Mesendoderm (in vitro differentiated cells): Measurements from ENCODE around the gene ST3GAL4.

Source experiments
- DNase-seq: peaks from one replicate; pipeline ENCODE4 v3.0.0; 2013
- H2AK5ac ChIP-seq: 2 replicates; pipeline ENCODE4 v1.6.1; 2013; ENCODE audit warnings: low read length, inconsistent platforms
- H2BK120ac ChIP-seq: 2 replicates; pipeline ENCODE4 v1.6.1; 2013; ENCODE audit warnings: low read depth, mild to moderate bottlenecking, low read length, moderate library complexity, mixed read lengths
- H2BK15ac ChIP-seq: replicated peaks from 2 replicates; pipeline ENCODE4 v1.6.1; 2013; ENCODE audit warnings: low read depth, mild to moderate bottlenecking, moderate library complexity
- H2BK5ac ChIP-seq: 2 replicates; pipeline ENCODE4 v1.6.1; 2013; ENCODE audit warnings: low read length, inconsistent platforms
- H3K18ac ChIP-seq: 2 replicates; pipeline ENCODE4 v1.6.1; 2013; ENCODE audit warnings: mild to moderate bottlenecking, low read length, mixed read lengths
- H3K23ac ChIP-seq: one replicate; pipeline ENCODE4 v1.6.1; 2013; ENCODE audit warnings: low read length
- H3K27ac ChIP-seq: 2 replicates; pipeline ENCODE4 v1.5.1; 2013; ENCODE audit warnings: low read depth, mild to moderate bottlenecking, inconsistent platforms, low read length, moderate library complexity
- H3K27me3 ChIP-seq: 2 replicates; pipeline ENCODE4 v1.6.1; 2013; ENCODE audit warnings: low read length, control low read depth, mild to moderate bottlenecking, inconsistent platforms; ENCODE audit not compliant: insufficient read depth, poor library complexity
- H3K36me3 ChIP-seq: 2 replicates; pipeline ENCODE4 v1.6.1; 2013; ENCODE audit warnings: low read length, inconsistent platforms; ENCODE audit not compliant: control insufficient read depth, insufficient read depth
- H3K4ac ChIP-seq: one replicate; pipeline ENCODE4 v1.6.1; 2013; ENCODE audit warnings: low read depth, mild to moderate bottlenecking, low read length, moderate library complexity
- H3K4me1 ChIP-seq: 2 replicates; pipeline ENCODE4 v1.6.1; 2013; ENCODE audit warnings: low read depth, low read length, inconsistent platforms; ENCODE audit not compliant: control insufficient read depth
- H3K4me2 ChIP-seq: 2 replicates; pipeline ENCODE4 v1.6.1; 2013; ENCODE audit warnings: low read length
- H3K4me3 ChIP-seq: 2 replicates; pipeline ENCODE4 v1.5.1; 2013; ENCODE audit warnings: mild to moderate bottlenecking, low read length
- H3K56ac ChIP-seq: one replicate; pipeline ENCODE4 v1.6.1; 2013; ENCODE audit warnings: low read length
- H3K79me1 ChIP-seq: 2 replicates; pipeline ENCODE4 v1.6.1; 2013; ENCODE audit warnings: low read length, inconsistent platforms
- H3K79me2 ChIP-seq: 2 replicates; pipeline ENCODE4 v1.6.1; 2013; ENCODE audit warnings: mild to moderate bottlenecking, low read length; ENCODE audit not compliant: control insufficient read depth, insufficient read depth
- H3K9ac ChIP-seq: 2 replicates; pipeline ENCODE4 v1.6.1; 2013; ENCODE audit warnings: low read length, inconsistent platforms
- H4K5ac ChIP-seq: one replicate; pipeline ENCODE4 v1.6.1; 2013; ENCODE audit warnings: low read length
- H4K8ac ChIP-seq: one replicate; pipeline ENCODE4 v1.6.1; 2013; ENCODE audit warnings: low read depth, mild to moderate bottlenecking, control low read depth, low read length, moderate library complexity
- WGBS: extraction: QIAGEN DNeasy Blood & Tissue Kit; methylation state at CpG from one replicate; pipeline ENCODE4 v1.1.7; 2013; ENCODE audit warnings: low lambda C conversion rate, missing lambda C conversion rate; ENCODE audit not compliant: insufficient coverage; ENCODE audit errors: extremely low coverage; 5-methylcytosine and 5-hydroxymethylcytosine counted together

ST3GAL4 gene

DNA sequence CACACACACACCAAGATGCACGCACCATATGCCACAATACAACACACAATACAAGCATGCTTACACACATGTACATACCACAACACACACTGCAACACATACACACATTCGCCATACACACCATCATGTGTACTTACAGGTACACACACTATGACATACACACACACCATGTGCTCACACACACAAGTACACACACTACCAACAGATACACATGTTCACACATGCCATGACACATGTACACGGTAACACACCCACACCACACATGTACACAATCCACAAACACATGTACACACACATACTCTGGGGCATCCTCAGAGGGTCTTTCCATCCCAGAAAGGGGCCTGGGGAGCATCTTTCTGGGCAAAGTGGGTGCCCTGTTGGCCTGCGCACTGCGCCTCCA is 82.2 kb downstream of the ST3GAL4 start:
- no peaks in the 10 kb centered on the region for H3K27me3 ChIP-seq
- no peak for DNase-seq

GRCh38 chr11:126438272-126438671 is 82.8 kb downstream of the ST3GAL4 start:
- DNase-seq: no peak
- Histone ChIP-seq H2BK15ac (no peak overlapping the region), H3K79me1 (no peaks in the 10 kb centered on the region), H3K9ac (no peak overlapping the region), H2AK5ac (no peak overlapping the region), H3K4me3 (no peak overlapping the region), H3K56ac (no peak overlapping the region), H2BK5ac (no peak overlapping the region), H3K4me2 (no peak overlapping the region), H3K23ac (no peak overlapping the region), H3K18ac (no peak overlapping the region), H4K8ac (no peak overlapping the region), H3K4me1 (peaks cover 8% of the 10 kb centered on the region), H3K4ac (no peak overlapping the region), H3K27me3 (no peaks in the 10 kb centered on the region), H3K79me2 (no peaks in the 10 kb centered on the region), H3K36me3 (no peaks in the 10 kb centered on the region), H2BK120ac (no peak overlapping the region), H4K5ac (no peak overlapping the region), H3K27ac (no peak overlapping the region)
- WGBS: no CpG with 5 or more reads among the region's 9 CpGs

More for the DNA sequence above, 82.2 kb downstream of the ST3GAL4 start:
- Histone ChIP-seq H3K18ac (no peak overlapping the region), H3K79me2 (no peaks in the 10 kb centered on the region), H2BK120ac (no peak overlapping the region), H4K5ac (no peak overlapping the region), H3K23ac (no peak overlapping the region), H4K8ac (no peak overlapping the region), H3K27ac (no peak overlapping the region), H3K9ac (no peak overlapping the region), H3K4me2 (no peak overlapping the region), H3K4me1 (peaks cover 8% of the 10 kb centered on the region), H2BK5ac (no peak overlapping the region), H2AK5ac (no peak overlapping the region), H3K4ac (no peak overlapping the region), H3K4me3 (no peak overlapping the region), H3K56ac (no peak overlapping the region), H2BK15ac (no peak overlapping the region), H3K36me3 (no peaks in the 10 kb centered on the region), H3K79me1 (no peaks in the 10 kb centered on the region)
- WGBS: no CpG with 5 or more reads among the region's 5 CpGs

- peaks cover 8% of the 10 kb centered on the region for H3K4me1 ChIP-seq
- no peak overlapping the region for H2BK120ac ChIP-seq
- H3K18ac ChIP-seq: no peak overlapping the region
- H3K9ac ChIP-seq: no peak overlapping the region
- no peak overlapping the region for H3K4me2 ChIP-seq
- no peak overlapping the region for H2AK5ac ChIP-seq
- H2BK15ac ChIP-seq: no peak overlapping the region
- H3K56ac ChIP-seq: no peak overlapping the region
- H3K27ac ChIP-seq: no peak overlapping the region
- no peaks in the 10 kb centered on the region for H3K79me2 ChIP-seq
- H3K27me3 ChIP-seq: no peaks in the 10 kb centered on the region
- WGBS: no CpG with 5 or more reads among the region's 5 CpGs
- no peak overlapping the region for H2BK5ac ChIP-seq
- no peaks in the 10 kb centered on the region for H3K79me1 ChIP-seq
- H4K8ac ChIP-seq: no peak overlapping the region
- no peak overlapping the region for H3K4ac ChIP-seq
- H3K23ac ChIP-seq: no peak overlapping the region
- no peak overlapping the region for H3K4me3 ChIP-seq
- H4K5ac ChIP-seq: no peak overlapping the region
- DNase-seq: no peak
- no peaks in the 10 kb centered on the region for H3K36me3 ChIP-seq
These were observed 83.2 kb downstream of the ST3GAL4 start for GRCh38 chr11:126438691-126439090.

DNA sequence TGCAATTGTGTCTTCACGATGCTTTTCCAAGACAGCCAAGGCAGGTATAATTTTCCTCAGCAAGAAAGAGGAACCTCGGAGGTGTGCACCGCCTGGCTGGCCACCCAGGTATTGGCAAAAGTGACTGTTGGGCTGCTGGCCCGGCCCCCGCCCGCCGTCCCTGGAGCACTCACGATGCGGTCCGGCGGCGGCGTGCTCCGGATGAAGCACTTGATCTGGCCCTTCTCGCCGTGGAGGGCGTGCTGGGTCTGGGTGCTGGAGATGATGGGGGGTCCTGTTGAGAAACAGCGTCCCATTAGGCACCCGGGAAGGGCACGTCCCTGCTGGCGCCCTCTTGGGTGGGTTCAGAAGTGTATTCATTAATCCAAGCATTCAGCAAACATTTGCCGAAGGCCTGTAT is 84.8 kb downstream of the ST3GAL4 start:
- Histone ChIP-seq H3K4me1 (no peaks in the 10 kb centered on the region), H3K79me2 (no peaks in the 10 kb centered on the region), H3K4me3 (no peak overlapping the region), H3K18ac (no peak overlapping the region), H3K27ac (no peak overlapping the region), H2AK5ac (no peak overlapping the region), H2BK15ac (no peak overlapping the region), H3K27me3 (no peaks in the 10 kb centered on the region), H2BK5ac (no peak overlapping the region), H3K23ac (no peak overlapping the region), H3K36me3 (no peaks in the 10 kb centered on the region), H4K8ac (no peak overlapping the region), H4K5ac (no peak overlapping the region), H2BK120ac (no peak overlapping the region), H3K4ac (no peak overlapping the region), H3K79me1 (no peaks in the 10 kb centered on the region), H3K4me2 (no peak overlapping the region), H3K9ac (no peak overlapping the region), H3K56ac (no peak overlapping the region)
- WGBS: no CpG with 5 or more reads among the region's 22 CpGs
- no peak for DNase-seq

GRCh38 chr11:126440792-126441514 is 85.5 kb downstream of the ST3GAL4 start:
- Histone ChIP-seq H4K5ac (no peak overlapping the region), H3K23ac (no peak overlapping the region), H3K18ac (no peak overlapping the region), H3K4me2 (peak overlapping the region; percentile 31), H2BK120ac (no peak overlapping the region), H3K79me2 (no peaks in the 10 kb centered on the region), H2AK5ac (no peak overlapping the region), H2BK5ac (no peak overlapping the region), H3K27me3 (no peaks in the 10 kb centered on the region), H3K4ac (no peak overlapping the region), H3K4me3 (no peak overlapping the region), H2BK15ac (no peak overlapping the region), H3K27ac (no peak overlapping the region), H3K79me1 (no peaks in the 10 kb centered on the region), H3K4me1 (no peaks in the 10 kb centered on the region), H4K8ac (no peak overlapping the region), H3K9ac (peak overlapping the region; percentile 52), H3K56ac (peak overlapping the region; percentile 74), H3K36me3 (no peaks in the 10 kb centered on the region)
- WGBS: no CpG with 5 or more reads among the region's 21 CpGs
- DNase-seq: peak; percentile 90

DNA sequence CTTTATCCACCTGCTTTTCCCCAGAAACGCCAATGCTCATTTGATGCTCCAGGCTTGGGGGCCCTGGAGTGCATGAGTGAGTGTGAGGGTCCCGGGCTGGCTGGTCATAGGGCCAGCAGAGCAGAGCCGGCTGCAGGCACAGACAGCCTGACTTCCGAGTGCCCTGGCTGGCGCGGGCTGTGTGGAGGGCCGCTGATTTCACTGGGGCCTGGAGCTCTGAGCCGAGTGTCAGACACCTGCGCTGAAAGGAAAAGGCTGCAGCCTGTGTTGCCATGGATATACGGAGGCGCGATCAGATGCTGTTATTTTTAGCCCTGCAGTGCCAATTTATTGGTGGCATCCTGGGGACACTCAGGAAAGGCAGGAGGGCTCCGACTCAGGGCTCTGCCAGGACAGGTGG is 87.6 kb downstream of the ST3GAL4 start:
- Histone ChIP-seq H3K9ac (no peak overlapping the region), H3K79me2 (no peaks in the 10 kb centered on the region), H3K4me1 (no peaks in the 10 kb centered on the region), H3K4me2 (no peak overlapping the region), H4K5ac (no peak overlapping the region), H3K18ac (no peak overlapping the region), H3K27me3 (no peaks in the 10 kb centered on the region), H2BK120ac (no peak overlapping the region), H3K36me3 (no peaks in the 10 kb centered on the region), H3K23ac (peak overlapping the region; percentile 24), H2AK5ac (no peak overlapping the region), H3K79me1 (no peaks in the 10 kb centered on the region), H2BK15ac (no peak overlapping the region), H3K56ac (no peak overlapping the region), H2BK5ac (no peak overlapping the region), H3K27ac (no peak overlapping the region), H4K8ac (no peak overlapping the region), H3K4me3 (no peak overlapping the region), H3K4ac (no peak overlapping the region)
- no peak for DNase-seq
- no CpG with 5 or more reads among the region's 13 CpGs for WGBS
